ENCODE results near the gene SDF2L1.

Gene SDF2L1

GRCh38 chr22:21683401-21683811 is 41.3 kb downstream of the SDF2L1 start (continued):
- no peak for TF ChIP-seq TOX (CRISPR knock-in tag; IDR thresholded peaks at IDR 0.05; ENCODE audit: borderline replicate concordance)

- no peak for ATAC-seq
- TF ChIP-seq, protein P1, sequence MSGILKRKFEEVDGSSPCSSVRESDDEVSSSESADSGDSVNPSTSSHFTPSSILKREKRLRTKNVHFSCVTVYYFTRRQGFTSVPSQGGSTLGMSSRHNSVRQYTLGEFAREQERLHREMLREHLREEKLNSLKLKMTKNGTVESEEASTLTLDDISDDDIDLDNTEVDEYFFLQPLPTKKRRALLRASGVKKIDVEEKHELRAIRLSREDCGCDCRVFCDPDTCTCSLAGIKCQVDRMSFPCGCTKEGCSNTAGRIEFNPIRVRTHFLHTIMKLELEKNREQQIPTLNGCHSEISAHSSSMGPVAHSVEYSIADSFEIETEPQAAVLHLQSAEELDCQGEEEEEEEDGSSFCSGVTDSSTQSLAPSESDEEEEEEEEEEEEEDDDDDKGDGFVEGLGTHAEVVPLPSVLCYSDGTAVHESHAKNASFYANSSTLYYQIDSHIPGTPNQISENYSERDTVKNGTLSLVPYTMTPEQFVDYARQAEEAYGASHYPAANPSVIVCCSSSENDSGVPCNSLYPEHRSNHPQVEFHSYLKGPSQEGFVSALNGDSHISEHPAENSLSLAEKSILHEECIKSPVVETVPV (CRISPR knock-in tag; IDR thresholded peaks at IDR 0.05), result no peak
- no peak for TF ChIP-seq ARNTL (CRISPR knock-in tag; IDR thresholded peaks at IDR 0.05; ENCODE audit: borderline replicate concordance, low read depth)
- no peak for TF ChIP-seq TOX (CRISPR knock-in tag; IDR thresholded peaks at IDR 0.05; ENCODE audit: borderline replicate concordance)
- no peak for TF ChIP-seq CREB5 (CRISPR knock-in tag; IDR thresholded peaks at IDR 0.05; ENCODE audit: low read depth)
- no peak for TF ChIP-seq OSR1 (CRISPR knock-in tag; IDR thresholded peaks at IDR 0.05)
- no peak for TF ChIP-seq ZNF70 (CRISPR knock-in tag; IDR thresholded peaks at IDR 0.05)
- no peak for TF ChIP-seq ZFP3 (CRISPR knock-in tag; IDR thresholded peaks at IDR 0.05)
- TF ChIP-seq PPARA (CRISPR knock-in tag; IDR thresholded peaks at IDR 0.05; ENCODE audit: borderline replicate concordance), result no peak
- TF ChIP-seq POU6F1 (CRISPR knock-in tag; IDR thresholded peaks at IDR 0.05; ENCODE audit: borderline replicate concordance, low read depth), result no peak
Observed at GRCh38 chr22:21684492-21685163, 42.5 kb downstream of the SDF2L1 start.

DNA sequence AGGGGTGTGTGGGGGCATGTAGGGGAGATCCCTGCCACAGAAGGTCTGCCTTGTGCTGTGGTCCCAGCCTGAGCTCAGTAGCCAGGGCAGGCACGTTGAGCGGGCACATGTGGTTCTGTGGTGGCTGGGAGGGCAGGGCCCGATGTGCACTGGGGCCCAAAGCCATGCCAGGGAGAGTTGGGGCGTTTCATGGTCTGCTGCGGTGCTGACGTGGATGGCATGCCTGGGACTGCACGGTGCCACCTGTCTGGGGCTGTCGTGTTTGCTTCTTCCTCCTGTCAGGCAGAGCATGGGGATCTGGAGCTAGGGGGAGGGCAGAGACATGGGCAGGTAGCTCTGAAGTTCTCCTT is 43.0 kb downstream of the SDF2L1 start:
- ATAC-seq, result no peak
- no peak for TF ChIP-seq TOX (CRISPR knock-in tag; IDR thresholded peaks at IDR 0.05; ENCODE audit: borderline replicate concordance)
- no peak for TF ChIP-seq ISL1 (CRISPR knock-in tag; IDR thresholded peaks at IDR 0.05)
- TF ChIP-seq RARB (CRISPR knock-in tag; IDR thresholded peaks at IDR 0.05), result no peak
- no peak for TF ChIP-seq TCF4 (CRISPR knock-in tag; IDR thresholded peaks at IDR 0.05; ENCODE audit: borderline replicate concordance)
- no peak for TF ChIP-seq ZNF565 (CRISPR knock-in tag; conservative IDR thresholded peaks at IDR 0.05; ENCODE audit: low read depth)
- TF ChIP-seq ZC3H10 (CRISPR knock-in tag; IDR thresholded peaks at IDR 0.05), result no peak
- TF ChIP-seq CREB5 (CRISPR knock-in tag; IDR thresholded peaks at IDR 0.05; ENCODE audit: low read depth), result no peak
- TF ChIP-seq SNAI2 (CRISPR knock-in tag; IDR thresholded peaks at IDR 0.05), result no peak
- TF ChIP-seq, protein P2, sequence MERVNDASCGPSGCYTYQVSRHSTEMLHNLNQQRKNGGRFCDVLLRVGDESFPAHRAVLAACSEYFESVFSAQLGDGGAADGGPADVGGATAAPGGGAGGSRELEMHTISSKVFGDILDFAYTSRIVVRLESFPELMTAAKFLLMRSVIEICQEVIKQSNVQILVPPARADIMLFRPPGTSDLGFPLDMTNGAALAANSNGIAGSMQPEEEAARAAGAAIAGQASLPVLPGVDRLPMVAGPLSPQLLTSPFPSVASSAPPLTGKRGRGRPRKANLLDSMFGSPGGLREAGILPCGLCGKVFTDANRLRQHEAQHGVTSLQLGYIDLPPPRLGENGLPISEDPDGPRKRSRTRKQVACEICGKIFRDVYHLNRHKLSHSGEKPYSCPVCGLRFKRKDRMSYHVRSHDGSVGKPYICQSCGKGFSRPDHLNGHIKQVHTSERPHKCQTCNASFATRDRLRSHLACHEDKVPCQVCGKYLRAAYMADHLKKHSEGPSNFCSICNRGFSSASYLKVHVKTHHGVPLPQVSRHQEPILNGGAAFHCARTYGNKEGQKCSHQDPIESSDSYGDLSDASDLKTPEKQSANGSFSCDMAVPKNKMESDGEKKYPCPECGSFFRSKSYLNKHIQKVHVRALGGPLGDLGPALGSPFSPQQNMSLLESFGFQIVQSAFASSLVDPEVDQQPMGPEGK (CRISPR knock-in tag; IDR thresholded peaks at IDR 0.05; ENCODE audit: borderline replicate concordance), result no peak
- TF ChIP-seq ARNTL (CRISPR knock-in tag; IDR thresholded peaks at IDR 0.05; ENCODE audit: borderline replicate concordance, low read depth), result no peak
- TF ChIP-seq ZFP3 (CRISPR knock-in tag; IDR thresholded peaks at IDR 0.05), result no peak
- no peak for TF ChIP-seq PPARA (CRISPR knock-in tag; IDR thresholded peaks at IDR 0.05; ENCODE audit: borderline replicate concordance)
- TF ChIP-seq ESRRG (CRISPR knock-in tag; IDR thresholded peaks at IDR 0.05), result no peak
- TF ChIP-seq, protein P1 (CRISPR knock-in tag; IDR thresholded peaks at IDR 0.05), result no peak
- TF ChIP-seq GLIS3 (CRISPR knock-in tag; IDR thresholded peaks at IDR 0.05), result no peak
